NCI-H2171 treated with DMSO at 0.1 percent for 48 hours (cell line): ENCODE measurements around the gene ALDH1A1.
"Not testable (repeated sequence)": the region's sequence is repeated elsewhere in the genome, so short reads cannot be mapped to it uniquely, and the experiment has no call there.

Experiments used
- DNase-seq: peaks from one replicate; lab custom pipeline; 2025; lab: John Stamatoyannopoulos, UW

Gene ALDH1A1

GRCh38 chr9:72896439-72896838 lies 56.4 kb downstream of the ALDH1A1 start:
- no peak for DNase-seq

GRCh38 chr9:72895122-72895521 lies 57.7 kb downstream of the ALDH1A1 start:
- DNase-seq, result no peak

- no peak for DNase-seq
These were observed 58.5 kb downstream of the ALDH1A1 start for GRCh38 chr9:72894342-72894741.

DNA sequence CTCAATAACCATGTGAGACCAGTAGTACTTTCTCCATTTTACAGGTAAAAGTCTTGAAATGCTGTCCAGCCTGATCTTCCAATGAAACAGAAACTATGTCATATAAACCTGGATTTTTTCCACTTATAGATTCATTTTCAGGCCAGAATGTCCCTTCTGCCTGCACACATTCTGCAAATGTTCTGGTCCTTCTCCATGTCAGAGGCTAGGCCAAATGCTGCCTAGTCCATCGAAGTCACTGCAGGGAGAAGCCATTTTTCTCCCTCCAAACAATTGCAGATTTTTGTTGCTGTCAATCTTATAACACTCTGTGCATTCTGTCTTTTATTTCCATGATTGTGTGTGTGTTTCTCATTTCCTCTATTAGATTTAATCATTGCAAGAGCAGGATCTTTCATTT lies 59.4 kb downstream of the ALDH1A1 start:
- DNase-seq, result no peak

- DNase-seq, result no peak
These were observed 61.8 kb downstream of the ALDH1A1 start for GRCh38 chr9:72891043-72891442.

- DNase-seq, result no peak
These were observed 63.9 kb downstream of the ALDH1A1 start for GRCh38 chr9:72888943-72889342.

GRCh38 chr9:72888067-72888466 lies 64.8 kb downstream of the ALDH1A1 start:
- DNase-seq, result no peak

GRCh38 chr9:72886386-72886785 lies 66.5 kb downstream of the ALDH1A1 start:
- DNase-seq, result no peak

- DNase-seq, result no peak
These were observed 68.3 kb downstream of the ALDH1A1 start for GRCh38 chr9:72884508-72884907.

GRCh38 chr9:72883875-72884274 lies 69.0 kb downstream of the ALDH1A1 start:
- DNase-seq, result no peak

DNA sequence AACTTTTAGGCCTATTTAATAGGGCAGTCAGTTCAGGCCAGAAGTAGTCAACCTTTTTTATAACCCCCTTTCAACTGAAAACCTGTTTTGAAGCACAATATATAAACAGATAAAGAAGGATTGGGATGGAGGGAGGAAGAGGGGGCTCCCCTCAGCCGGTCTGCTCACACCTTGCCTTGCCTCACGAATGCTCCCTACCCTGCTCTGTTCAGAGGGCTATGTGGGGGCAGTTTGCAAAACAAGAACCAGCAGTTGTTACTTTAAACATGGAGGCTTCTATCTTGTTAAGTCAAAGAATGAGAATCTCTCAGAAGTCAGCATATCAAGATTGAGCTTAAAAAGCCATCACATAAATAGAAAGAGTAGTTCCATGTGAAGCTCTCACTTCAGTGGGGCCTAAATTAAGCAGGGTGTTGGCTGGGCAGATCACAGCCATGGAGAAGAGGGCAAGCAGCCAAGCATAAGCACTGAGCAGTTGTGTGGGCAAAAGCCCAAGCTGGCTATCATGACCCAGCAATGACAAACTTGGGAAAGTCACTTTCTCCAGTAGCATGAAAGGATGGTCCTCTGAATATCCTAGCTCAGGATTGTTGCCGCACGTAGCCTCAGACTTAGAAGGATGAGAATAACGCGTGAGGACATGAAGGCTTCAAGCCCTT lies 70.6 kb downstream of the ALDH1A1 start:
- DNase-seq, result no peak

DNA sequence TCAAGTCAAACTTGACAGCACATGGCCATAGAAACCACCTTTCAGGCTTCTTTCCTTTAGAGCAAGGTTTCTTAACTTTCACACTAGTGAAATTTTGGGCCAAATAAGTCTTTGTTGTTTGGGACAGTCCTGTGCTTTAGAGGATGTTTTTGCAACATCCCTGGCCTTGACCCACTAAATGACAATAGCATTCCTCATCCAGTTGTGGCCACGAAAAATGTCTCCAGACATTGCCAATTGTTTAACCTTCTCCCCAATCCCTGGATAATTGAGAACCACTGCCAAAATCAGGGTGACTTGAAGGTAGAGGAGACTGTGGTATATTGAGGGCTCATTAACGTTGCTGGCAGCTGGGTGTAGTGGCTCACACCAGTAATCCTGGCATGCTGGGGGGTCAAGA lies 72.0 kb downstream of the ALDH1A1 start:
- DNase-seq, result no peak

DNA sequence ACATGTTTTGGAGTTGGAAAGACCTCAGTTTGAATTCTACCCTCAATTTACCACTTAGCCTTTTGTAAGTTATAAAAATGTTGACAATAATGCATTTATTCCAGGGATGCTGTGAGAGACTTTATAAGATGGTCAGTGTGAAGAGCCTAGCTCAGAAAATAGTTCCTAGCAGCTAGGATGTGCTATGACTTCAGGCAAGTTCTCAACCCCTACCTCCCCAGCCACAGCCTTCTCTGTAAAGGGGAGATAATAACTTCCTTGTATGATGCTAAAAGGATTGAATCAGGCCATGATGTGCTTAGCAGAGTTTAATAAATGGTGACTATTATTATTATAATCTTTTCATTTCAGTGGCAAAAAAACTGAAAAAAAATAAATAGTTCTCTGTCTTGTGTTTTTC lies 77.6 kb downstream of the ALDH1A1 start:
- no peak for DNase-seq

GRCh38 chr9:72874344-72874743 lies 78.5 kb downstream of the ALDH1A1 start:
- no peak for DNase-seq

GRCh38 chr9:72873456-72873855 lies 79.4 kb downstream of the ALDH1A1 start:
- DNase-seq, result no peak

GRCh38 chr9:72872718-72873117 lies 80.1 kb downstream of the ALDH1A1 start:
- no peak for DNase-seq

- DNase-seq, result no peak
These were observed 81.2 kb downstream of the ALDH1A1 start for GRCh38 chr9:72871685-72872084.

DNA sequence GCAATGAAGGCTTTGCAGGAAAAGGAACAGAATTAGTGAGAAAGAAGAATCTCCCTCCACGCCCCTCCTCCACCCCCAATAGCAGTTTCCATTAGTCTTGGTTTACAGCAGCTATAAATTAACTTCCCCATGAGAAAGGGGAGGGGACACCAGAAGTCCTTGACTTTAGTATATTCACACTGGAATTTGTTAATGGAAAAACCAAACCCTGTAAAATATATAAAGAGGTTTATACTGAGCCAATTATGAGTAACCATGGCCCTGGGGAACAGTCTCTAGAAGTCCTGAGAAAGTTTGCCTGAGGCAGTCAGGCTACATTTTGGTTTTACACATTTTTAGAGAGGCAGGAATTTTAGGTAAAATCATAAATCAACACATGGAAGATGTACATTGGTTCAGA lies 88.5 kb downstream of the ALDH1A1 start:
- DNase-seq, result no peak

DNA sequence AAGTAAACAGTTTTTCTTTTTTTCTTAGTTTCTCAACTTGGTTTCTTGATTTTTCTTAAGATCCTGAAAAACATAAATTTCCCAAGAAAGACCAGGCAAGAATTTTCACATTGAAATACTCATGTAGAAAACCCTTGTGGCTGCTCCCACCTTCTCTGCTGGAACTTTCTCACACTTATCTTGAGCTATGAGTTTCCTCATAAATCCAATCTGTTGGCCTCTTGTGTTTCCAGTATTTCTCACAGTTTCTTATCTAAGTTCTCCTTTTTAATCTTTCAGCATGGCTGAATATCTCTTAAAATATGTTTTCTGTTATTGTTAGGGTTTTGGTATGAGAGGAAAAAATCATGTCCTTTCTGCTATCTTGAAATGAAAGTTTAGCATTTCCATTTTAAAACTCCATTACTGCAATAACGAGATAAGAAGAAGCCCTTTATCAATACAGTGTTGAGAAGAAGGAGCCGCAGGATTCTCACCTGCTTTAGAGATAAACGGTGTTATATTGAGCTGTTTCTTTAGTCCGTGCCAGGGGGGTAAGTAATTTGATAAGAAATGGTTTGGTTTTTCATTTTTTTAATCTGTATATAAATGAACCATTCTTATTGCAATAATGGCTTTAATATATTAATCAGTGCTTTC lies 89.3 kb downstream of the ALDH1A1 start:
- DNase-seq, result no peak

DNA sequence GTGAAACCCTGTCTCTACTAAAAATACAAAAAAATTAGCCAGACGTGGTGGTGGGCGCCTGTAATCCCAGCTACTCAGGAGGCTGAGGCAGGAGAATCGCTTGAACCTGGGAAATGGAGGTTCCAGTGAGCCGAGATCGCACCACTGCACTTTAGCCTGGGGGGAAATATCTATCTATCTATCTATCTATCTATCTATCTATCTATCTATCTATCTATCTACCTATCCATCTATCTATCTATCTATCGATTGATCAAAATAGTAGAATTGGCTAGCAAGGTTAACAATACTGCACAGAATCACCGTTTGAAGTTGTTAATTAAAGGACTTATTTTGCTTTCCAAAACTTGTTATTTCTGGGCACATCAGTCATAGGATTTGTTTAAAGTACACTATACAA lies 90.1 kb downstream of the ALDH1A1 start:
- not testable (repeated sequence) for DNase-seq

DNA sequence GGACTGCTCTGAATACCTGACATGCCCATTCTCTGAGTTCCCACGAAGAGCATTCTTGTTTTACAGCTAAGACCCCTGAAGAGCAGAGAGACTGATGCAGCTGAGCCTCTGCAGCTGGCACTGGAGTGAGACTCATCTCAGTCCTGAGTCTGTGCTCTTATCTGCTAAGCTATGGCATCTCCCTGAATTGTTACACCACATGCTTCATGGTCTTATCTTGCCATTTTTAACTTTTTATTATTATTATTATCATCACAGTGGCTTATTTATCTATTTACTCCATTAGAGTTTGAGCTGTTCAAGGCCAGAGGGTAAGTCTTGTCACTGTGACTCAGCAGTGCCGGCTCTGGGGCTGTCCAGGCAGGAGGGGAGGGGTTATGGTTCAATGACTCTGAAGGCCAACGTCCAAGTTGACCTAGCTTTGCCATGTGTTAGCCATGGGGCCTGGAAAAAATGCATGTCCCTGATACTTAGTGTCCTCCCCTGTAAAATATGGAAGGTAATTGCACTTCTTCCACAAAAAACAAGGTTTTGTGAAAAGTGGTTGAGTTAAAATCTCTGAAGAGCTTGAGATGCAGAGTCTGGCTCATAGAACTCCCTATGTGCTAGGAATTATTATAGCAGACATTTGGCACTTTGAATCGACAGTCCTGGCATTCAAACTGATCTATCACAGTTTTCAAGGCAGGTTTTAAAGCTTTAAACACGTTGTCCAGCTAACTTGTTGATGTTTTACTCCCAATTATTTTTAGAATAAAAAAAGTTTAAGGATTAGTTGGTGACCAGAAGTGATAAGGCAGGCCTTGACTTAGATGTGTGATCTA lies 94.6 kb downstream of the ALDH1A1 start:
- no peak for DNase-seq

- no peak for DNase-seq
These were observed 95.2 kb downstream of the ALDH1A1 start for GRCh38 chr9:72857624-72857996.

GRCh38 chr9:72856972-72857623 lies 95.8 kb downstream of the ALDH1A1 start:
- peak; percentile 38 for DNase-seq
